ENCODE measurements around the gene TMEM273.

Gene TMEM273

DNA sequence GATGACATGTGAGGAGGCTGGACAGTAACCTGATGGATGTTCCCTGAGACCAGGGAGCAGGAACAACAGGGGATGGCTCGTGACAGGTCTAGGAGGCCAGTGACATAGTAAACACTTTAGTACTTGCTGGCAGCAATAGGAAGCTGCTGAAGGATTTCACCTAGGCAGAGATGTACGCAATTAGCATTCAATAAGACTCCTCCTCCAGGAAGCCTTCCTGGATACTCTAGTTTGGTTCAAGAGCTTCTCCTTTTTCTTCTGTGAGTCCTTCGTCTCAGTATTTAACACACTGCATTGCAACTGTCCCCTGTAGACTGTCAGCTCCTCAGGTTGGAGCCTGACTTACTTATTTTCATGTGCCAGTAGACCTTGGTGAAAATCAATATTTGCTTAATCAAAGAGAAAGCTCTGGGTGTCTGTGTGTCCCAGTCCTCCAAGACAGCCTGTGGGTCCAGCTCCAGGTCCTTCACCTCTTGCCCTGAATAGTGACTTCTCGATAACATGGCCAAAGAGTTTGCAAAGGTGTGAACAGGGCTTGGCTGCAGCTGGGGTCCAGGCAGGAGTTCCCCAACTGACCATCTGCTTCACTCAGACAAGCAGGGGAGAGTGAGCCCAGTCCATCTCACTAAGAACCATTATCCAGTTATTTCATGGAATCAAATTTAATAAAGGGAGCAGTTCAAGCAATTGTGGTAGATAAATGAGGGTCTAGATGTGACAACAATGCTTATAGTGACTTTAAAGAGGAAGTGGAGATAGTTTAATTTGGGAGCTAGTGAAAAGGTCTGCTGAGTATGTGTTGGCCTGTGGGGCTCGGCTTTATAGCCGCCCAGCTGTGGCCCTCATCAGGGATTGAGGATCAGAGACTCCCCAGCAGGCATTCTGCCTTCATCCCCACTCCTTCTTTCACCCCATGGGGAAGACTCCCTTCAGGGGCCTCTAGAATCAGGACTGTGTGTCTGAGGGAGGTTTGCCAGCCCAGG, 9.4 kb downstream of the TMEM273 start:
- H3K36me3 Mint-ChIP-seq (ENCODE audit: low read depth): no peaks in the 10 kb centered on the region
- H3K4me1 Mint-ChIP-seq: peaks cover 5% of the 10 kb centered on the region
- H3K27me3 Mint-ChIP-seq (ENCODE audit: low read depth): peaks cover 8% of the 10 kb centered on the region
- TF ChIP-seq, protein P1, sequence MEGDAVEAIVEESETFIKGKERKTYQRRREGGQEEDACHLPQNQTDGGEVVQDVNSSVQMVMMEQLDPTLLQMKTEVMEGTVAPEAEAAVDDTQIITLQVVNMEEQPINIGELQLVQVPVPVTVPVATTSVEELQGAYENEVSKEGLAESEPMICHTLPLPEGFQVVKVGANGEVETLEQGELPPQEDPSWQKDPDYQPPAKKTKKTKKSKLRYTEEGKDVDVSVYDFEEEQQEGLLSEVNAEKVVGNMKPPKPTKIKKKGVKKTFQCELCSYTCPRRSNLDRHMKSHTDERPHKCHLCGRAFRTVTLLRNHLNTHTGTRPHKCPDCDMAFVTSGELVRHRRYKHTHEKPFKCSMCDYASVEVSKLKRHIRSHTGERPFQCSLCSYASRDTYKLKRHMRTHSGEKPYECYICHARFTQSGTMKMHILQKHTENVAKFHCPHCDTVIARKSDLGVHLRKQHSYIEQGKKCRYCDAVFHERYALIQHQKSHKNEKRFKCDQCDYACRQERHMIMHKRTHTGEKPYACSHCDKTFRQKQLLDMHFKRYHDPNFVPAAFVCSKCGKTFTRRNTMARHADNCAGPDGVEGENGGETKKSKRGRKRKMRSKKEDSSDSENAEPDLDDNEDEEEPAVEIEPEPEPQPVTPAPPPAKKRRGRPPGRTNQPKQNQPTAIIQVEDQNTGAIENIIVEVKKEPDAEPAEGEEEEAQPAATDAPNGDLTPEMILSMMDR (IDR thresholded peaks at IDR 0.05; ENCODE audit: unreplicated experiment in 3 of 3): no peak
- H3K9me3 Mint-ChIP-seq: no peaks in the 10 kb centered on the region
- H3K4me3 Mint-ChIP-seq: no peak overlapping the region
- no peak overlapping the region for H3K27ac Mint-ChIP-seq

DNA sequence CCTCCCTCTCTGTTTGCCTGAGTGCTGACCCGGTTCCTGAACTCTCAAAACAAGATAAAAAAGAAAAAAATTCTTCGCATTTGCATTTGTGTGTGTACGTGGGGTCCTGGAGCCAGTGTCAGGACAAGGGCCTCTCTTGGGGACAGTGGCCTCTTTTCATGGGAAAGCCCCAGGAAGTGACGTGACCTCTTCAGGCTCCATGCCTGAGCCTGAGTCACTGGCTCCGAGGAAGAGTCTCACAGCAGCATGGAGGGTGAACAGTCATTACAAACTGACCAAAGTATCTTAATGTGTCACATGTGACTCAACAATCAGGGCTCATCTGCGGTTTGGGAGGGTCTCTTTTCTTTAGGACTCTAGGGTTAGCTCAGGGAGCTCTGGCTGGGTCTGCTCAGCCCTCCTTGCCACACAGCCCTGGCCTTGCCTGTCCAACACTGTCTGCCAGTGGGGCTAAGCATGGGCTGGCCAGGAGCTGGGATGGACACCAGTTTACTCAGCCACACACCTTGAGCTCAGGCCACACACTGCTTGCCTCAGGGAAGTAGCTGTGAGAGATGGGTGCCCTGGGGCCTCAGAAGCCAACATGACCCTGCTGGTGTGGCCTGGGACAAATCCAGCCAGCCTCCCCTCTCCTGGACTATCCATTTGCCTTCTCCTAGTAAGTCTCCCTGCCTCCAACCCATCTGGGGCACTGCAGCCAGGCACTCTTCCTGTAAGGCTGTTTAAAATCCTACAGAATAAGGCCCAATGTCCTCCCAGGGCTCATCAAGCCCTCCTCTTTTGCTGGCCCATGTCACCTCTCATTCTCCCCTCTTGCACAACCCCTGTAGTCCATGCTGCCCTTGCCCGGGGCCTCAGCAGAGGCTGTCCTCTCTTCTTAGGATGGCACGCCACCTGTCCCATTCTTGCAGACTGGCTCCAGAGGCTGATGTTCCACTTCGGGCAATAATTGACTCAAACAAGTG, 10.5 kb downstream of the TMEM273 start:
- H3K27me3 Mint-ChIP-seq (ENCODE audit: low read depth): peaks cover 8% of the 10 kb centered on the region
- H3K27ac Mint-ChIP-seq: peak overlapping the region in 1 of 3 experiments; percentile 49
- no peaks in the 10 kb centered on the region for H3K36me3 Mint-ChIP-seq (ENCODE audit: low read depth)
- TF ChIP-seq, protein P1 (IDR thresholded peaks at IDR 0.05; ENCODE audit: unreplicated experiment in 3 of 3): no peak
- no peak overlapping the region for H3K4me3 Mint-ChIP-seq
- peaks cover 5% of the 10 kb centered on the region for H3K4me1 Mint-ChIP-seq
- H3K9me3 Mint-ChIP-seq: no peaks in the 10 kb centered on the region

DNA sequence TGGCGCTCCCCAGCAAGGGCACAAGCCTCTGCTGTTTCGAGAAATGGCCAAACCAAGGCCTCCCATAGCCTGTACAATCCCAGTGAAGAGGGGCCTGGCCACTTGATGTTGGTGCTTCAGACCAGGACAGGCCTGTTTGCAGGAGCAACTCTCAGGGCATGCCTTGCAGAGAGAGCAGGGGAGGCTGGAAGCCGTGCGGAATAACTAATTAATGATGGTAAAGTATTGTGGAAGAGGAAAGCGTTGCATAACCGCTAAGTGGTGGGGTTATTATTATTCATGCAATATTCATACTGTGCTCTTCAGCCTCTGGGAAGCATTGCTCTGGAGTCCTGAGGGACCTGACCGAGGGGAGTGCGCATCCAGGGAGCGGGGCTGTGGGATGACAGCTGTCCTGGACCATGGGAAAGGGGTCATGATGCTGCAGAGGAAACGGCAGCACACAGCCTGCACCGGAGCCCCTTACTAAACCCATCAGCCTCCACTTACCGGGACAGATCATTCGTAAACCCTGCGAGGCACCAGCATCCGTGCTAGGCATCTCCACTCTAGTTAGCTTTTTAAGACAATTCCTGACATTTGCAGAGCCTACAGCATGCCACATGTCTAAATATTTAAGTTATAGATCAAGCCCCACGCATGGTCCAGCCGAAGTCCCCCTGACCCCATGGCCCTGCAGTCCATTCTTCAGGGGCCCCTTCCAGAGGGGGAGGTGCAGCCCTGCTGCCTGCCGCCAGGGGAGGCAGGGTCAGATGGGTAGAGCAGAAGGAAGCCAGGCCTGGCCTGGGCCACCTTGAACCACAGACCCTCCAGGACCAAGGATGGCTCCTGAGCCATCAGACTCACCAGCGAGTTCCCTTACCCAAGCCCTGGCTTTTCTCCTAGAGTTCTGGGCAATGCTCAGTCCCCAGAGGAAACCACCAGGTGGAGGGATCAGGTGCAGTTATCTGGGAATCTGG, 11.6 kb downstream of the TMEM273 start:
- peaks cover 6% of the 10 kb centered on the region for H3K4me1 Mint-ChIP-seq
- no peak overlapping the region for H3K4me3 Mint-ChIP-seq
- no peaks in the 10 kb centered on the region for H3K36me3 Mint-ChIP-seq (ENCODE audit: low read depth)
- H3K27me3 Mint-ChIP-seq (ENCODE audit: low read depth): peaks cover 8% of the 10 kb centered on the region
- TF ChIP-seq, protein P1 (IDR thresholded peaks at IDR 0.05; ENCODE audit: unreplicated experiment in 3 of 3): no peak
- no peak overlapping the region for H3K27ac Mint-ChIP-seq
- no peaks in the 10 kb centered on the region for H3K9me3 Mint-ChIP-seq

DNA sequence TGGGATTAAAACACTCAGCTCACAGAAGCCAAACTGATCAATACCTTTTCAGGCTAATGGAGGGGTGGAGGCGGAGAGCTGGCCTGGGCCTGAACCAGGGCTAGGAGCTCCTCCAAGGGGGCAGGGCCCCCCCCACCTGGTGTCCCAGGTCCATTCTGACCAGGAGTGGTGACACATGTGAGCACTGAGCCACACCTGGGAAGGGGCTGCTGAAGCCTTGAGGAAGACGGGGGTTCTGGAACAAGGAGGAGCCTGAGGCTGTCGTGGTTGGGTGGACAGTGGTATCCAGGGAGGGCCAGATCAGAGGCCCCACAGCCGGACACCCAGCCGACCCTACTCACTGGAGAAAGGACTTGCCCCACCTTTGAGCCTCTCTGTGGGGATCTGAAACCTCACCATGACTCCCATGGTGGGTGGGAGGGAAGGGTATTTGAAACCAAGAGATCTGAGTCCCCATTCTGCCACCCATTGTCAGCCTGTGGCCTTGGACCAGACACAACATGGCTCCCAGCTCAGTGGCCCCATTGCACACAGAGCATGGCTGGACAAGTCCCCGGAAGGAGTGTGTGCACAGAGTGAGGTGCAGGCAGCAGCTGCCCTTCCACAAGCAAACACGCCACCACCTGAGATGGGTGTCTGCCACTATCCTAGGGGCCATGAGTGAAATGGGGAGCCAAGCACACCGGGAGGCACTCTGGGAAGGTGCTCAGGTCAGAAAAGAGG, 12.4 kb downstream of the TMEM273 start:
- H3K4me1 Mint-ChIP-seq: peaks cover 7% of the 10 kb centered on the region
- H3K27me3 Mint-ChIP-seq (ENCODE audit: low read depth): peaks cover 8% of the 10 kb centered on the region
- TF ChIP-seq, protein P1 (IDR thresholded peaks at IDR 0.05; ENCODE audit: unreplicated experiment in 3 of 3): no peak
- no peaks in the 10 kb centered on the region for H3K9me3 Mint-ChIP-seq
- no peak overlapping the region for H3K4me3 Mint-ChIP-seq
- H3K36me3 Mint-ChIP-seq (ENCODE audit: low read depth): no peaks in the 10 kb centered on the region
- H3K27ac Mint-ChIP-seq: no peak overlapping the region

Measured in nephron (organoid).